GM12873 (cell line): ENCODE data around the gene TRAM2.

ENCODE experiments used
- TF ChIP-seq, protein P1 (sequence below): IDR thresholded peaks from 2 replicates; pipeline ENCODE4 v1.5.1; 2012; ENCODE audit warnings: low read depth, mild to moderate bottlenecking, moderate library complexity, low read length, control low read depth; ENCODE audit not compliant: insufficient read depth; ENCODE audit errors: missing control alignments

Gene TRAM2

GRCh38 chr6:52603000-52603795 is 26.3 kb upstream of the TRAM2 start:
- TF ChIP-seq, protein P1, sequence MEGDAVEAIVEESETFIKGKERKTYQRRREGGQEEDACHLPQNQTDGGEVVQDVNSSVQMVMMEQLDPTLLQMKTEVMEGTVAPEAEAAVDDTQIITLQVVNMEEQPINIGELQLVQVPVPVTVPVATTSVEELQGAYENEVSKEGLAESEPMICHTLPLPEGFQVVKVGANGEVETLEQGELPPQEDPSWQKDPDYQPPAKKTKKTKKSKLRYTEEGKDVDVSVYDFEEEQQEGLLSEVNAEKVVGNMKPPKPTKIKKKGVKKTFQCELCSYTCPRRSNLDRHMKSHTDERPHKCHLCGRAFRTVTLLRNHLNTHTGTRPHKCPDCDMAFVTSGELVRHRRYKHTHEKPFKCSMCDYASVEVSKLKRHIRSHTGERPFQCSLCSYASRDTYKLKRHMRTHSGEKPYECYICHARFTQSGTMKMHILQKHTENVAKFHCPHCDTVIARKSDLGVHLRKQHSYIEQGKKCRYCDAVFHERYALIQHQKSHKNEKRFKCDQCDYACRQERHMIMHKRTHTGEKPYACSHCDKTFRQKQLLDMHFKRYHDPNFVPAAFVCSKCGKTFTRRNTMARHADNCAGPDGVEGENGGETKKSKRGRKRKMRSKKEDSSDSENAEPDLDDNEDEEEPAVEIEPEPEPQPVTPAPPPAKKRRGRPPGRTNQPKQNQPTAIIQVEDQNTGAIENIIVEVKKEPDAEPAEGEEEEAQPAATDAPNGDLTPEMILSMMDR: no peak

- TF ChIP-seq, protein P1: no peak
These were observed 21.9 kb upstream of the TRAM2 start for GRCh38 chr6:52598824-52599190.

GRCh38 chr6:52598123-52598823 is 21.4 kb upstream of the TRAM2 start:
- TF ChIP-seq, protein P1: peak; percentile 71

DNA sequence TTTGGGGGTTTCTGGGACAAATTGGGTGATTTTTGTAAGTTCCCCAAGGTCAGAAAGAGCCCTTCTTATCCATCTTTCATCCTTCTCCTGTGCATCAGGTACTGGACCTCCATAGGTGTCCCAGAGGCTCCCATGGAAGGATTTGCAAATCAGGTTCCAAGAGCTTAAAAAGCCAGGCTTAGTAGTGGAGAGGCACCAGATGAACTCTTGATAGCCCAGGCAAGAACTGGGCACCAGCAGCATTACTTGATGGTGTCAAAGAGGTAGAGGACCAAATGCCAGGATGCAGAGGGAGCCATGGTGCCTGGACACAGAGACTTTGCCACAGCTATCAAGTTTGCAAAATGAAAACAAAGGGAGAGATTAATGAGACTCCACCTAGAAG is 20.9 kb upstream of the TRAM2 start:
- TF ChIP-seq, protein P1: no peak

DNA sequence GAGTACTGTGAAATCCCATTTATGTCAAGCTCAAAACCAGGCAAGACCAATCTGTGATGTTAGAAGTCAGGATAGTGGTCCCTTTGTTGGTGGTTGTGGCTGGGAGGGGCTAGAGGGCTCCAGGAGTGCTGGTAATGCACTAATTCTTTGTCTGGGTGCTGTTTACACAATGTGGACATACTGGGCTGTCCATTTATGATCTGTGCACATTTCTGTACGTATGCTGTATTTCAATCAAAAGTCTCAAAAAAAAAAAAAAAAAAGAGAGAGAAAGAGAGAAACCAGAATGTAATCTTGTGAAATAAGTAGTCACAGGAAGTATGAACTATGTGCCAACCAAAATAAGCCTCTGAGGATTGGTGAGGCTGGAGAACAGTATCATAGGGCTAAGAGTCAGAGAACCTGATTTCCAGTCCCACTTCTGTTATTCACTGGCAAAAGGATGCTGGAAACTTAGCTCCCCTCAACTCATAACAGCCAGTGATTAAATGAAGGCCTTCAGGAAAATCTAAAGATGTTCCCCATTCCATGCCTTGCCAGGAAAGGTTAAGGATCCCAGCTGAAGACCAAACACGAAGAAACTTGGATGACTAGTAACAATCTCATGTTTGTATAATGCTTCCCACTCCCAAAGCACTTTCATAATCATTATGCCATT is 19.6 kb upstream of the TRAM2 start:
- TF ChIP-seq, protein P1: no peak

- TF ChIP-seq, protein P1: peak; percentile 42
These were observed 18.9 kb upstream of the TRAM2 start for GRCh38 chr6:52595796-52596130.
